ENCODE measurements around the gene ERBB4.

ERBB4 gene

DNA sequence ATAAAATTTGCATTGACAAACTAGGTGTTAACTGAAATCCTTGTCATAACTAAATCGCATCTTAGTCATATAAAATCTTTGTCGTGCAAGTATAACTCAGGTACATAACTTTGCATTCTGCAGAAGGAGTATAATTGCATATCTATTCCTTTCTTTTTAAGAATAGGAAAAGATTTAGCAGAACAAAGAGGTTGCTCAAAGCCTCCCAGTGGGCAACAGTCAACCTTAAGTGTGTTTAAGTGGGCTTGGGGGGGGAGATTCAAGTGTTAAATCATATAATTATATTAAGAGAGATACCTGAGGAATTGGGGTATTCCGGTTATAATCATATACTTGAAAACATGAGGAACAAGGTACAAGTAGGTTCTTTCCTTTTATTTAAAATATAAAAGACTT lies 1068.9 kb downstream of the ERBB4 start:
- H3K4me2 ChIP-seq (ENCODE audit: low read depth, low read length, poor library complexity, severe bottlenecking), result no peak overlapping the region
- no peaks in the 10 kb centered on the region; the same call in 1 of the 2 replicates for H3F3A ChIP-seq (ENCODE audit: low read depth)
- H3K79me2 ChIP-seq (ENCODE audit: insufficient read depth, low read length), result no peaks in the 10 kb centered on the region
- H3K36me3 ChIP-seq (ENCODE audit: insufficient read depth, low read length), result no peaks in the 10 kb centered on the region
- H3K4me3 ChIP-seq (ENCODE audit: low read length, poor library complexity, severe bottlenecking), result no peak overlapping the region
- no peak overlapping the region; the same call in 1 of the 2 replicates for H2AFZ ChIP-seq (ENCODE audit: low read length)
- no peaks in the 10 kb centered on the region for H3K9me3 ChIP-seq (ENCODE audit: insufficient read depth, low read depth, low read length)
- no peaks in the 10 kb centered on the region for H4K20me1 ChIP-seq (ENCODE audit: insufficient read depth, low read length, poor library complexity, severe bottlenecking)
- no peaks in the 10 kb centered on the region for H3K27me3 ChIP-seq (ENCODE audit: insufficient read depth, low read length, poor library complexity, severe bottlenecking)
- H3K9ac ChIP-seq (ENCODE audit: low read depth, low read length, poor library complexity, severe bottlenecking), result no peak overlapping the region
- H3K4me1 ChIP-seq (ENCODE audit: insufficient read depth, low read length, poor library complexity, severe bottlenecking), result peaks cover 24% of the 10 kb centered on the region
- no peaks in the 10 kb centered on the region for H3K9me2 ChIP-seq (replicated peaks; ENCODE audit: low read depth, low read length)
- no peak for TF ChIP-seq EZH2phosphoT487 (IDR thresholded peaks at IDR 0.05; ENCODE audit: borderline replicate concordance)
- TF ChIP-seq, protein P1, sequence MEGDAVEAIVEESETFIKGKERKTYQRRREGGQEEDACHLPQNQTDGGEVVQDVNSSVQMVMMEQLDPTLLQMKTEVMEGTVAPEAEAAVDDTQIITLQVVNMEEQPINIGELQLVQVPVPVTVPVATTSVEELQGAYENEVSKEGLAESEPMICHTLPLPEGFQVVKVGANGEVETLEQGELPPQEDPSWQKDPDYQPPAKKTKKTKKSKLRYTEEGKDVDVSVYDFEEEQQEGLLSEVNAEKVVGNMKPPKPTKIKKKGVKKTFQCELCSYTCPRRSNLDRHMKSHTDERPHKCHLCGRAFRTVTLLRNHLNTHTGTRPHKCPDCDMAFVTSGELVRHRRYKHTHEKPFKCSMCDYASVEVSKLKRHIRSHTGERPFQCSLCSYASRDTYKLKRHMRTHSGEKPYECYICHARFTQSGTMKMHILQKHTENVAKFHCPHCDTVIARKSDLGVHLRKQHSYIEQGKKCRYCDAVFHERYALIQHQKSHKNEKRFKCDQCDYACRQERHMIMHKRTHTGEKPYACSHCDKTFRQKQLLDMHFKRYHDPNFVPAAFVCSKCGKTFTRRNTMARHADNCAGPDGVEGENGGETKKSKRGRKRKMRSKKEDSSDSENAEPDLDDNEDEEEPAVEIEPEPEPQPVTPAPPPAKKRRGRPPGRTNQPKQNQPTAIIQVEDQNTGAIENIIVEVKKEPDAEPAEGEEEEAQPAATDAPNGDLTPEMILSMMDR (conservative IDR thresholded peaks at IDR 0.05; ENCODE audit: low read length), result no peak

DNA sequence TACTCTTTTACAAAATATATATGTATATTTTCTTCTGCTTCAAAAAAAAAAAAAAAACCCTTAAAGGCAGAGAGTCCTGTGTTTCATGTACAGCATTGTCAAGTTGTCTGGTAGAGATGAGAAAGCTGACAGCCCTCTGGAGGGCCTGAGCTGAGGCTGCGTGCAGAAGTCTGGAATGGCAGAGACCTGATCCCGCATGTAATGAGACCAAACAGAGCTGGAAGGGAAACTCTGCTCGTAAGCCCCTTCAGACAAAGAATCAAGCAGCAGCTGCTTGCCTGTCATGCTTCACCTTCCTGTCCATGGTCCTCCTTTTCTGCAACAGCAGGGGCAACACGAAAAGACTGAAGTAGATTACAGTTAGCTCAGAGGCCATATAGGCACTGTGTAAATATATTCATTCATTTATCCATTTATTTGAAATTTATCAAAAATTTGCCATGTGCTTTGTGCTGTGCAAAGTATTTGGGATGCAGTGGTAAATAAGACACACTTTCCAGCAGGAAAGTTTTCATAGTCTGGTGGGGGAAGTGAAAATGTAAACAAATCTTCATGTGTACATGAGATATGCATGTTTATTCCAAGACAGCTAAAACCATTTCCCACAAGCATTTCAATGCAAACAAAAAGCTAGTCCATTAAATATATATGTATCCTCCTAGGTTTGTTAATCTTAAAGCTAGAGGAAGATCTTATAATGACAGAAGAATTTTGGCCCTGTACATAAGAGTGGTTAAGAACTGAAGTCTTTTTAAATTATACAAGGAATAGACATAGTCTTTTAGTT lies 1069.5 kb downstream of the ERBB4 start:
- H3K4me2 ChIP-seq (ENCODE audit: low read depth, low read length, poor library complexity, severe bottlenecking), result peak overlapping the region; percentile 5
- H3K9me2 ChIP-seq (replicated peaks; ENCODE audit: low read depth, low read length), result no peaks in the 10 kb centered on the region
- H3K4me1 ChIP-seq (ENCODE audit: insufficient read depth, low read length, poor library complexity, severe bottlenecking), result peaks cover 24% of the 10 kb centered on the region
- no peak for TF ChIP-seq EZH2phosphoT487 (IDR thresholded peaks at IDR 0.05; ENCODE audit: borderline replicate concordance)
- TF ChIP-seq, protein P1 (conservative IDR thresholded peaks at IDR 0.05; ENCODE audit: low read length), result no peak
- H3K9me3 ChIP-seq (ENCODE audit: insufficient read depth, low read depth, low read length), result no peaks in the 10 kb centered on the region
- H3F3A ChIP-seq (ENCODE audit: low read depth), result no peaks in the 10 kb centered on the region; the same call in 1 of the 2 replicates
- H2AFZ ChIP-seq (ENCODE audit: low read length), result peak overlapping the region; percentile 20; the same call in 1 of the 2 replicates
- no peaks in the 10 kb centered on the region for H3K79me2 ChIP-seq (ENCODE audit: insufficient read depth, low read length)
- no peaks in the 10 kb centered on the region for H3K36me3 ChIP-seq (ENCODE audit: insufficient read depth, low read length)
- no peaks in the 10 kb centered on the region for H4K20me1 ChIP-seq (ENCODE audit: insufficient read depth, low read length, poor library complexity, severe bottlenecking)
- H3K9ac ChIP-seq (ENCODE audit: low read depth, low read length, poor library complexity, severe bottlenecking), result no peak overlapping the region
- no peaks in the 10 kb centered on the region for H3K27me3 ChIP-seq (ENCODE audit: insufficient read depth, low read length, poor library complexity, severe bottlenecking)
- no peak overlapping the region for H3K4me3 ChIP-seq (ENCODE audit: low read length, poor library complexity, severe bottlenecking)

DNA sequence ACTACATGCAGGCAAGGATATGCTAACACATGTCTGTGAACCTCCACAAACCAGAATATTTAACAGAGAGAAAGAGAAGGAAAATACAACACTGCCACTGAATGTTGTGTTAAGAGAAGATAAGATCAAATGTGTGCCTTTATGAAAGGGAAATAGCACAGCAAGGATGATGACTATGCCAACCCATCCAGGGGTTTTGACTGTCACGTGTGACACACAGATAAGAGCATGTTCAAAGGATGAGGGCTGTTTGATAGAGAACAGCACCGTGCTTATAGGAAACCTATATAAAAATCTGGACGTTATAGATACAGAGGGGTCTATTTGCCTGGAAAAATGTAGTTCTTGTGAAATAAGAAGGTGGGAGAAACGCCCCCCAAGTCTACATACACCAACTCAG lies 1070.4 kb downstream of the ERBB4 start:
- H3K4me1 ChIP-seq (ENCODE audit: insufficient read depth, low read length, poor library complexity, severe bottlenecking), result peaks cover 24% of the 10 kb centered on the region
- H3F3A ChIP-seq (ENCODE audit: low read depth), result no peaks in the 10 kb centered on the region; the same call in 1 of the 2 replicates
- no peak overlapping the region for H3K4me3 ChIP-seq (ENCODE audit: low read length, poor library complexity, severe bottlenecking)
- peak overlapping the region; percentile 5 for H3K4me2 ChIP-seq (ENCODE audit: low read depth, low read length, poor library complexity, severe bottlenecking)
- H3K79me2 ChIP-seq (ENCODE audit: insufficient read depth, low read length), result no peaks in the 10 kb centered on the region
- H2AFZ ChIP-seq (ENCODE audit: low read length), result 0 out of 2 replicates have a peak overlapping the region, but pooled peaks have one; percentile 7
- no peaks in the 10 kb centered on the region for H3K9me2 ChIP-seq (replicated peaks; ENCODE audit: low read depth, low read length)
- H3K36me3 ChIP-seq (ENCODE audit: insufficient read depth, low read length), result no peaks in the 10 kb centered on the region
- H4K20me1 ChIP-seq (ENCODE audit: insufficient read depth, low read length, poor library complexity, severe bottlenecking), result no peaks in the 10 kb centered on the region
- H3K9ac ChIP-seq (ENCODE audit: low read depth, low read length, poor library complexity, severe bottlenecking), result no peak overlapping the region
- no peaks in the 10 kb centered on the region for H3K9me3 ChIP-seq (ENCODE audit: insufficient read depth, low read depth, low read length)
- no peaks in the 10 kb centered on the region for H3K27me3 ChIP-seq (ENCODE audit: insufficient read depth, low read length, poor library complexity, severe bottlenecking)
- TF ChIP-seq, protein P1 (conservative IDR thresholded peaks at IDR 0.05; ENCODE audit: low read length), result no peak
- TF ChIP-seq EZH2phosphoT487 (IDR thresholded peaks at IDR 0.05; ENCODE audit: borderline replicate concordance), result no peak
